ENCODE data around the gene ADA. TPM values are rescaled to one million over a fixed set of nuclear protein-coding genes. Genes with fewer than 3 reads are reported as not detected.

Gene ADA
- total and polyA plus RNA-seq, 2 of the 4 experiments (the other 2 are of a cell fraction): 8.1 to 11.0 TPM

GRCh38 chr20:44629542-44629941, 22.0 kb downstream of the ADA start:
- no TSS peak for BruUV-seq (replicated peaks)
- no peak overlapping the region for H3K4me2 ChIP-seq (ENCODE audit: low read depth, low read length)
- peak overlapping the region; percentile 28 for H2AK9ac ChIP-seq (replicated peaks; ENCODE audit: low read depth, low read length, poor library complexity)
- no peak overlapping the region for H3K23ac ChIP-seq (ENCODE audit: low read depth, low read length)
- no peak overlapping the region for H3K27ac ChIP-seq (ENCODE audit: insufficient read depth, low read length)
- H2BK120ac ChIP-seq (ENCODE audit: low read depth, low read length): no peak overlapping the region
- H3K27me3 ChIP-seq (ENCODE audit: control insufficient read depth, insufficient read depth, low read length): no peaks in the 10 kb centered on the region
- no peaks in the 10 kb centered on the region; the same call in 1 of the 2 replicates for H3K9me1 ChIP-seq (ENCODE audit: insufficient read depth, low read length)
- in situ Hi-C loops (cut with MboI; ENCODE audit: low sequenced_read_pairs) (no loop called here), dilution Hi-C loops (cut with HindIII; ENCODE audit: low sequenced_read_pairs, unreplicated experiment) (no loop called here), intact Hi-C loops (cut with micrococcal nuclease) (no loop called here)
- no peak for ATAC-seq (ENCODE audit: low read depth)
- no peak overlapping the region for H2BK5ac ChIP-seq (ENCODE audit: low read depth, low read length, poor library complexity, severe bottlenecking)
- no peak overlapping the region for H4K91ac ChIP-seq (ENCODE audit: insufficient read depth, low read depth, low read length)
- no peak overlapping the region for H4K5ac ChIP-seq (ENCODE audit: low read depth, low read length)
- no peaks in the 10 kb centered on the region for H3K4me1 ChIP-seq (ENCODE audit: control insufficient read depth, insufficient read depth, low read length)
- H3K14ac ChIP-seq (replicated peaks; ENCODE audit: low read depth, low read length): no peak overlapping the region
- H4K8ac ChIP-seq (ENCODE audit: low read depth in 2 of 2, low read length in 2 of 2): no peak overlapping the region
- no peaks in the 10 kb centered on the region for H4K20me1 ChIP-seq (ENCODE audit: insufficient read depth, low read length)
- DNase-seq: no peak
- no peak overlapping the region for H3K9ac ChIP-seq (ENCODE audit: low read depth, low read length)
- no peaks in the 10 kb centered on the region for H3K79me1 ChIP-seq (ENCODE audit: low read depth in 1 of 2, low read length in 2 of 2)
- H3K9me3 ChIP-seq (ENCODE audit: control insufficient read depth, insufficient read depth, low read length): no peaks in the 10 kb centered on the region
- POLR2A ChIA-PET (ENCODE audit: unreplicated experiment): no interaction called here
- H2BK20ac ChIP-seq (ENCODE audit: low read depth, low read length): no peak overlapping the region
- CTCF ChIA-PET: no interaction called here
- 54% methylated on average over 5 of the region's 10 CpGs; no CpG with 5 or more reads in 1 of the 2 experiments for WGBS, 2 experiments (ENCODE audit: extremely low coverage in 2 of 2, insufficient read length in 1 of 2)
- no peak overlapping the region for H3K18ac ChIP-seq (ENCODE audit: low read depth, low read length)
- H3K36me3 ChIP-seq (ENCODE audit: control insufficient read depth, insufficient read depth, low read length): peaks cover 1% of the 10 kb centered on the region; the same call in 1 of the 2 replicates
- H3K56ac ChIP-seq (ENCODE audit: extremely low read depth, insufficient read depth, low read length): no peak overlapping the region
- TF ChIP-seq BHLHE40 (IDR thresholded peaks at IDR 0.05; ENCODE audit: low read depth, low read length): no peak
- no peak for TF ChIP-seq POLR2A (IDR thresholded peaks at IDR 0.05; ENCODE audit: low read depth, low read length)
- no peak for TF ChIP-seq CTCF (conservative IDR thresholded peaks at IDR 0.05; ENCODE audit: low read depth, low read length)
- no peak for TF ChIP-seq RAD21 (IDR thresholded peaks at IDR 0.05; ENCODE audit: low read length)
- no peak for TF ChIP-seq CHD1 (IDR thresholded peaks at IDR 0.05; ENCODE audit: low read depth, low read length)
- no peak overlapping the region for H2AFZ ChIP-seq (replicated peaks; ENCODE audit: low read length, poor library complexity)
- H2BK15ac ChIP-seq (ENCODE audit: low read depth, low read length): no peak overlapping the region
- H3K4me3 ChIP-seq (ENCODE audit: insufficient read depth, low read depth, low read length): no peak overlapping the region
- no peak overlapping the region for H3K4ac ChIP-seq (ENCODE audit: low read depth, low read length)
- no peak overlapping the region for H2AK5ac ChIP-seq (ENCODE audit: low read depth, low read length)
